Uterus (tissue), 2 donors: Measurements from ENCODE around the gene GABRG3.

Source experiments
- CTCF ChIP-seq, 4 experiments: fragments of 200-600 bp in 2 of 4; fragments of 450-650 bp in 2 of 4; sonication (generic) in 2 of 4; IDR thresholded peaks; one replicate each; pipeline ENCODE4 v1.5.1; 2016 to 2019; ENCODE audit warnings: antibody characterized with exemption in 4 of 4, mild to moderate bottlenecking in 2 of 4, moderate library complexity in 1 of 4
- POLR2A ChIP-seq, 2 donors: fragments of 450-650 bp; IDR thresholded peaks; one replicate each; pipeline ENCODE4 v1.6.1; 2016; ENCODE audit warnings: antibody characterized with exemption in 2 of 2, mild to moderate bottlenecking in 1 of 2, moderate library complexity in 1 of 2

GRCh38 chr15:27480141-27480530 is 509.2 kb downstream of the GABRG3 start:
- TF ChIP-seq CTCF (IDR thresholded peaks at IDR 0.05) (no peak), POLR2A (IDR thresholded peaks at IDR 0.05) (no peak)
